HL-60 (cell line): ENCODE results near the gene ADIPOR2.

Experiments
- DNase-seq, 2 experiments: peaks; one replicate each; pipeline ENCODE4 v3.0.0-alpha.2; 2010 to 2020; ENCODE audit warnings: low read depth in 1 of 2, low spot score in 1 of 2
- H3K27ac ChIP-seq: fragments of 250-450 bp; sonication (Bioruptor Pico); replicated peaks from 2 replicates; pipeline ENCODE4 v1.5.1; 2020; ENCODE audit warnings: mild to moderate bottlenecking, moderate library complexity
- H3K27me3 ChIP-seq: fragments of 250-450 bp; sonication (Bioruptor Pico); 2 replicates; pipeline ENCODE4 v1.5.1; 2021; ENCODE audit warnings: mild to moderate bottlenecking, moderate library complexity; ENCODE audit not compliant: insufficient read depth, poor library complexity, severe bottlenecking
- H3K4me3 ChIP-seq: replicated peaks from 2 replicates; pipeline ENCODE4 v1.5.1; 2011; ENCODE audit warnings: mild to moderate bottlenecking, control low read depth, low read length; ENCODE audit not compliant: insufficient read depth
- CTCF ChIP-seq: IDR thresholded peaks from one replicate; pipeline ENCODE4 v1.5.1; 2011; ENCODE audit warnings: low read length, control low read depth, inconsistent platforms; ENCODE audit not compliant: insufficient read depth
- GABPA ChIP-seq: IDR thresholded peaks from 2 replicates; pipeline ENCODE4 v1.6.1; 2012; ENCODE audit warnings: low read depth
- POLR2AphosphoS5 ChIP-seq: IDR thresholded peaks from 2 replicates; pipeline ENCODE4 v1.6.1; 2012; ENCODE audit warnings: low read depth
- REST ChIP-seq: IDR thresholded peaks from 2 replicates; pipeline ENCODE4 v1.6.1; 2012; ENCODE audit warnings: low read depth; ENCODE audit not compliant: insufficient replicate concordance
- SPI1 ChIP-seq: IDR thresholded peaks from 2 replicates; pipeline ENCODE4 v1.6.1; 2012; ENCODE audit warnings: low read depth, mild to moderate bottlenecking, borderline replicate concordance

ADIPOR2 gene

GRCh38 chr12:1758887-1759286 lies 68.0 kb downstream of the ADIPOR2 start:
- H3K27me3 ChIP-seq = no peaks in the 10 kb centered on the region
- no peak overlapping the region for H3K4me3 ChIP-seq
- TF ChIP-seq REST (no peak), SPI1 (no peak), CTCF (no peak)
- DNase-seq = no peak
- no peak overlapping the region for H3K27ac ChIP-seq

GRCh38 chr12:1760566-1761382 lies 69.9 kb downstream of the ADIPOR2 start:
- DNase-seq = no peak
- Histone ChIP-seq H3K27ac (no peak overlapping the region), H3K4me3 (no peak overlapping the region), H3K27me3 (no peaks in the 10 kb centered on the region)
- TF ChIP-seq CTCF (no peak), REST (no peak), SPI1 (no peak), GABPA (no peak), POLR2AphosphoS5 (no peak)

- Histone ChIP-seq H3K27me3 (no peaks in the 10 kb centered on the region), H3K27ac (no peak overlapping the region), H3K4me3 (no peak overlapping the region)
- no peak for TF ChIP-seq CTCF
- TF ChIP-seq GABPA = no peak
- no peak for TF ChIP-seq REST
- TF ChIP-seq POLR2AphosphoS5 = no peak
- no peak for TF ChIP-seq SPI1
- no peak for DNase-seq
Observed at GRCh38 chr12:1761857-1762256, 71.0 kb downstream of the ADIPOR2 start.
